Measurements from ENCODE around the gene SLC6A9. TPM values are rescaled to one million over a fixed set of nuclear protein-coding genes. Genes with fewer than 3 reads are reported as not detected.

Gene SLC6A9
- polyA plus RNA-seq, 4 donors: 5.6 to 8.9 (median 7.7) TPM

DNA sequence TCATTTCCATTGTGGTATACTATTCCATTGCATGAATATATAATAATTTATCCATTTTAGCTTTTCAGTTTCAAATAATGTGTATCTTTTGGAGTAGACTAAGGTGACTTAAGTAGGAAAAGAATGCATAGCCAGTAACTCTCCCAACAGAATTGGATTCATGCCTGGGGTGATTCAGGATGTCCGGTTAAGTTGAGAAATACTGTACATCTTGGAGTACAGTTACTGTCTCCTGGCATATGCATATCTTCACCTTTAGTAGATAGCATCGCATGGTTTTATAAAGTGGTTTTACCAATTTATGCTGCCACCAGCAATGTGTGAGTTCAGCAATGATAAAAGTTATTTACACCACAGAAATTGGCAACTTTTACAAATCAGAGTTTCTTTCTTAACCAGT lies 18.6 kb upstream of the SLC6A9 start:
- no peak for DNase-seq (ENCODE audit: low read depth in 4 of 4, low spot score in 3 of 4)

DNA sequence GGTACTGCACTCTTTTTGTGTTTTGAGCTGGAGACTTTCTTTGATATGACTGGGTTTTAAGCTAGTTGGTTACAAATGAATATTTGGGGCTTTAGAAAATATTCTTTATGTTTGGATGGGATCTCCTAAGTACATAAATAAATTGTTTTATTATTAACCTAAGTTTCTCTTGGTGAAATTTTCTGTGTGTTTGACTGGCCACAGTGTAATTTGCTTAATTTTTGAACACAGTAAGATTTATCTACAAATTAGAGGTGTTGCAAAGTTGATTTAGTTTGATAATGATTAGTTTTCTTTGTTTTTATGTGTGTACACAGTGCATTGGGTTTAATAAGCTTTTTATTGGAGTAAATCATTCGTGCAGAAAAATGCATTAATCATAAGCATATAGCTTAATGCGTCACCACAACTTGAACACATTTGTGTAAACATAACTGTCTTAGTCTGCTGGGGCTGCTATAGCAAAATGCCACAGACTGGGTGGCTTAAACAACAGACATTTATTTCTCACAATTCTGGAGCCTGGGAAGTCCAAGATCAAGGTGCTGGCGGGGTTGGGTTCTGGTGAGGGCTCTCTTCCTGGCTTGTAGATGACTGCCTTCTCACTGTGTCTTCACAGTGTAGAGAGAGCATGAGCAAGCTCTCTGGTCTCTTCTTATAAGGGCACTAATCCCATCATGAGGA lies 17.4 kb upstream of the SLC6A9 start:
- DNase-seq (ENCODE audit: low read depth in 4 of 4, low spot score in 3 of 4): no peak

DNA sequence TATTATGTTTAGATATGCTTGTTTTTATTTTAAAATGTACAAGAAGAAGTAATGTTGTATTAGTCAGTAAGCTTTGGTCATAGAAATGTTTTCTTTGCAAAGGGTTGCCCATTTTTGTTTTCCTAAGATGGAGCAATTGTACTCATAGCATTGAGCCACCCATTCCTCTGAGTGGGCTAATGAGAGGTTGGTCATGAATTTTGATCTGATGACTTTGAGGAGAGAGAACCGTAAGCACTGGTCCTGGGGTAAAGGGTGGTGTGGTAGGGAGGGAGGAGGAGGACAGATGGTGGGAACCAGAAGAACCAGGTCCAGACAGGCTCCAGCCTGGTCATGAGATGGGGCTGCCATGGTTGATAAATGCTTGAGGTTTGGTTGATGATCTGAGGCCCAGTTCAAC lies 15.9 kb upstream of the SLC6A9 start:
- no peak for DNase-seq (ENCODE audit: low read depth in 4 of 4, low spot score in 3 of 4)

DNA sequence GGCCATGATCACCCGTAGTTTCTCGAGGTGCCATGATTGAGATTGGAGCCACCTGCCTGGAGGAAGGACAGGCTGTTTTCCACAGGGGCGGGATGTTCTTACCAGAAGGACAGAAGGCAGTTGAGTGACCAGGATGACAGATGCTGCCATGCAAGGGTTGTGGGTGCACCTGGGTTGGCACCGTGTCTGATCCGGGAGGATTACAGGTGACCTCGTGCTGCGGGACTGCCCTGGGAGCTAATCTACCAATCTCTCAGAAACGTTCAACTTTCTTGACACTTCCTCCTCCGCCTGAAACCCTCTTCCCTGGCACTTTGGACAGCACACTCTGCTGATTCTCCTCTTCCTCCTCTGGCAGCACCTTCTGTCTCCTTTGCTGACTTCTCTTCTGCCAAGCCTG lies 13.8 kb upstream of the SLC6A9 start:
- DNase-seq (ENCODE audit: low read depth in 4 of 4, low spot score in 3 of 4): no peak

DNA sequence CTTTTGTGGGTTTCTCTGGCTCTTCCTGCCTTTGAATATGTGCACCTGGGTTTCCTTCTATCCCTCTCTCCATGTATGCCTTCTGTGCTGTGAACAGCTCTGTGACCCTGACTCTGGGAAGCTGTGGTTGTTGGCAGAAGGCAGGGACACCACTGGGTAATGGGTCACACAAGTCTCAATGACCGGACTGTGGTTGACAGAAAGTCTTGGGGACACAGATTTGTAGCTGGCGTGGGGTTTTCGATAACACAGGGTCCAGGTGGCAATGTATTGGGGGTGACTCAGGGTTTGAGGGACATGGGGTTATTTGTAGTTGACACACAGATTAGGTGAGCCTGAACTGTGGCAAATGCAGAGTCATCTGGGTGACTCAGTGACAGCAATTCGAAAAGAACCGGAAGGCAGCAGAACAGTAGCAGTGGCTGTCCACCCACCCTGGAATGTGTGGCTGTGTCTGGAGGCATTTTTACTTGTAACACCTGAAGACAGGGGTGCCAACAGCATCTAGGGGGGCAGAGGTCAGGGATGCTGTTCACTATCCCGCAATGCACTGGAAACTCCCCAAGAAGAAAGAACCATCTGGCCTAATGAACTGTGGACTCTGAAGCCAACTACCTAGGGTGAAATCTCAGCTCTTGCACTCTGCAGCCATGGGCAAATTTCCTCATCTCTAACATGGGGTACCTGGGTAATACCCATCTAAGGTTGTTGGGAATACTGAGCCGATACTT lies 13.0 kb upstream of the SLC6A9 start:
- no peak for DNase-seq (ENCODE audit: low read depth in 4 of 4, low spot score in 3 of 4)

DNA sequence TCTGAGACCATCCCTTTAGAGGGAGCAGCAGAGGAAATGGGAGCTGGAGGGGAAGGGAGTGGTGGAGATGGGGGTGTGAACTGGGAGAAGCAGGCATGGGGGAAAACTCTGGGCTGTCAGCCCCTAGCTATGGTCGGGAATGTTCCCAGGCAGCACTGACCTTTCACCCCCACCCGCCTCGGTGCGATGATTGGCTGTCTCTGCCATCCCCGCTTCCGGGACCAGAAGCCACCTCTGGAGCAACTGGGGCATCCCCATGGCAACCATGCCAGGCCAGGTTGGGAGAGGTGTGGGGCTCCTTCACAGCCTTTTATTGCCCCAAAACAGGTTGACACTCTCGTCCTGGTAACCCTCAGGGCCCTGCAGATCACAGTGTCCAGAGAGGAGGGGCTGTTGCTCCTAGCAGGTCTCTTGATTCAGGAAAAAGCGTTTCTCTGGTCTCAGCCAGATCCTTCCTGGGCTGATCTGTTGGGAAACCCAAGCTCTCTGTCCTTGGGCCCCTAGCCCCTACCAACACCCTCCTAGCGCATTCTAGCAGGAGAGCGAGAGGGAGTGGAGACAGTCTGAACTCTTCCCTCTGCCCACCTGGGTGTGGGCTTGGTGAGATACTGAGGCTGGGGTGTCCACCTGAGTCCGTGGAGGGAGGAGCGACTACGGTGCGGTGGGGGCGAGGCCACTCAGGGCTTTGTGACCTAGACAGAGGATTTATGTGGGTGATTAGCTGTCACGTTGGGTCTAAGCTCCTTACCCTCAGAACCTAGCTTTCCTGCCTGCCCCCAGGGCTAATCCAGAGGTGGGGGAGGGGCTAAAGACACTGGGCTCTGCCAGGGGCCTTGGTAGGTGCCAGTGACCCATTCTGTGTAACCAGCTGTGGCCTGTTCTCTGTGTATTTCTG lies 12.2 kb upstream of the SLC6A9 start:
- no peak for DNase-seq (ENCODE audit: low read depth in 4 of 4, low spot score in 3 of 4)

DNA sequence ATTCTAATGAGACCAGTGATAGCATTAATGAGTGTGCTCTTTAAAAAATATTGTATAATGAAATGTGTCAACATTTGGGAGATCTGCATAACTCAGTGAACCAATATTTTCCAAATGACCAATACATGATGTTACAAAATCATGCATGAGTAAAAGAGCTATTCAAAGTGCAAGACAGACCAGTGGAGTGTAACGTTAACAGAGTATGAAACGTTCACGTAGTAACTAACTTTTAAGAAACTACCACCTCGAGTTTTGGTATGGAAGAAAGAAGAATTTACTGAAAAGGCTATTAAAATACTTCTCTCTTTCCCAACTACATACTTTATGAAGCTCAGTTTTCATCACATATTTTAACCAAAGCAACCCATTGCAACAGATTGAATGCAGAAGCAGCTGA lies 9.6 kb upstream of the SLC6A9 start:
- no peak for DNase-seq (ENCODE audit: low read depth in 4 of 4, low spot score in 3 of 4)

DNA sequence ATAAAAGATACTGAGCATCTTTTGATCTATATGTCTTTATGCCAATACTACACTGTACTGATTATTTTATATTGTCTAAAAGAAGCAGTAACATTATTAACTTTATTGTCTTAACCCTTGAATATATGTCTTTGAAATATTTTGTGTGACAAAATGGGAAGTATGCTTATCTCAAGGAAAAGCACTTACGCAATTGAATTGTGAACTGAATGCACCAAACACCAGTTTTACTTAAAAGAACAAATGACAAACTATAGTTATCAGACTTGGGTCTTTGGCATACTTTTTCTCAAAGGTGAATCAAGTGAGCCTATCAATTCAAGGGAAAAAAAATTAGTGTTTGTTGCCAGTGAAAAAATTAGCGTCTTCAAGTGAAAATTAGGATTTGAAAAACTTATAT lies 9.2 kb upstream of the SLC6A9 start:
- DNase-seq (ENCODE audit: low read depth in 4 of 4, low spot score in 3 of 4): no peak

DNA sequence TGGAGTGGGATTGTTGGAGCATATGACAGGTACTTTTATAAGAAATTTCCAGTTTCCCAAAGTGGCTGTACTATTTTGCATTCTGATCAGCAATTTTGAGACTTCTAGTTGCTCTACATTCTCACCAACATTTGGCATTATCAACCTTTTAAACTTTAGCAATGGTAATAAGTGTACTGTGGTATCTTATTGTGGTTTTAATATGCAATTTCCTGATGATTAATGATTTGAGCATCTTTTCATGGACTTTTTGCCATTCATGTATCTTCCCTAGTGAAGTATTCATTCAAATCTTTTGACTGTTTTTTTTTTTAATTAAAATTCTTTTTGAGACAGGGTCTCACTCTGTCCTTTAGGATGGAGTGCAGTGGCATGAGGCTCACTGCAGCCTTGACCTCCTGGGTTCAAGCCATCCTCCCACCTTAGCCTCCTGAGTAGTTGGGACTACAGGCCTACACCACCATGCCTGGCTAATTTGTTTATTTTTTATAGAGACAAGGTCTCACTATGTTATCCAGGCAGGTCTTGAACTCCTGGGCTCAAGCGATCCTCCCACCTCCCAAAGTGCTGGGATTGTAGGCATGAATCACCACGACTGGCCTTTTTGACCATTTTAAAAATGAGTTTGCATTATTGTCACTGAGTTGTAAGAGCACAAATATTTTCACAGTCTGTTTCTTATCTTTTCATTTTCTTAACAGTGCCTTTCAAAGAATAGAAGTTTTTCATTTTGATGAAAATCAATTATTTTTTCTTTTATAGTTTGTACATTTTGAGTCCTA lies 7.8 kb upstream of the SLC6A9 start:
- DNase-seq (ENCODE audit: low read depth in 4 of 4, low spot score in 3 of 4): no peak

DNA sequence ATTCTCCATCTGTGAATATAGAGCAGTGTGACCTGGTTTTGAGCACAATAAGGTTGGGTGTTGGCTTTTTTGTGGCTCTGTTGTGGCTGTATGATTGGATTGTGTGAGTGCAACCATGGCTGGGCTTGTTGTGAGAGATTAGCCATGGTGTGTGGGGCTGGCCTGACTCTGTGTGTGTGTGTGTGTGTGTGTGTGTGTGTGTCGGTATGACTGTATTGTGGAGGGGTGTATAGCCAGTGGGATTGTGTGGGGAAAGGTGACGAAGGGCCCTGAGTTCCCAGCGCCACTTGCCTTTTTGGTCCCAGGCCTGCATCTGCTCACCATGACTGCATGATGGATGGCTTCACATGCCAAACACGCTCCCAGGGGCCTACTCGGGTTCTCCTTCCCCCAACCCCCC lies 5.9 kb upstream of the SLC6A9 start:
- no peak for DNase-seq (ENCODE audit: low read depth in 4 of 4, low spot score in 3 of 4)

DNA sequence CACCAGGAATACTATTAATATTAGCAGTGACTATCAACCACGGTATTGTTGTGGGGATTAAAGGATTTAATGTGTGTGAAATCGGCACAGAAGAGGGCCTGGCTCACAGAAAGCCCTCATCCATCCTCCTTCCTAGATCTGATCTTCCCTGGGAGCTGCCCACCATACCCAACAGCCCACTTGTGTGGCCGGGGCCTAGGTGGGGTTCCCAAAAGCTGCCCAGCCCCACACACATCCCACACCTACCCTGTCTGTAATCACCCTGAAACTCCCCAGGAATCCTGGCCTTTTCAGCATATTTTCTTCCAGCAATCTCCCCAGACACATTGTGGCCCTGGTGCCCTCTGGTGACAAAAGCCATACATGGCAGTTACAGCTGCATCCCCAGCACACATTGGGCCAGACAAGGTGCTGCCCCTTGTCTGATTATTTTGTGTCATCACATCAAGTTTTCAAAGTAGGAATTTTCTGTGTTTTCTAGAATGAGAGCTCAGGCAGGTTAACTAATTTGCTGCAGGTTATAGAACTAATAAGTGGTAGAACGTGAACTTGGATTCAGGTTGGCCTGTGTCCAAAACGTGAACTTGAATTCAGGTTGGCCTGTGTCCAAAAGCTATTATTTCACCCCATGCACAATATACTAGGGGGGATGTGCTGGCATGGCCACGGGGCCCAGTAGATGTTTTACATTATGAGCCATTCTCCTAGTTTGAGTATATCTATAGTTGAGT lies 5.3 kb upstream of the SLC6A9 start:
- DNase-seq (ENCODE audit: low read depth in 4 of 4, low spot score in 3 of 4): peak in 3 of 4 donors; percentile 24 to 32 (median 32)

DNA sequence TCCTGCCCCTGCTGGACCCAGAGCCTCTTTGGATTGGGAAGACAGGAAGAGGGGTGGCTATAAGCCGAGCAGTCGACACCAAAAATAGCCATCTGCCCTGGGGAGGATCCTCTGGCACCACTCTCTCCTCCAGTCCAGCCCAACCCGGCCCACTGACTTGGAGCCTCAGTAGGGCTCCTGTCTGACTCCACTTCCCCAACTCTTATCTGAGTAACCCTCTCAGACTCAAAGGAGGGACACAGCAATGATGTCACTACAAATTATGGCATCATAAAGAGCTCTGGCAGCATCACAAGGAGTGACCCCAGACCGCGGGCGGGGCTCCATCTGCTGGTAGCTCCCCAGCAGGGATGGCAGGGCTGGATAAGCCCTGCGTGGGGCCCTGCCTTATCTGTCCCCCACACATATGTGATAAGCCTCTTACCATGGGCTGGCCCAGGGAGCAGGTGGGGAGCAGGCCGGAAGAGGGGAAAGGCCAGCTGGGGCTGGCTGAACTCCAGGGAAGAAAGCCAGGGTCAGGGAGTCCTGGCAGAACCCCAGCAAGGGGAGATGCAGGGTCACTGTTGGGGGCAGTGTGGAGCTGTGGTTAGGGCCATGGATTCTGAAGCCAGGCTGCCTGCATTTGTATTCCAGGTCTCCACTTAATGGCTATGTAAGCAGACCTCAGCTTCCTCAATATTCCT lies 4.6 kb upstream of the SLC6A9 start:
- DNase-seq (ENCODE audit: low read depth in 4 of 4, low spot score in 3 of 4): no peak

DNA sequence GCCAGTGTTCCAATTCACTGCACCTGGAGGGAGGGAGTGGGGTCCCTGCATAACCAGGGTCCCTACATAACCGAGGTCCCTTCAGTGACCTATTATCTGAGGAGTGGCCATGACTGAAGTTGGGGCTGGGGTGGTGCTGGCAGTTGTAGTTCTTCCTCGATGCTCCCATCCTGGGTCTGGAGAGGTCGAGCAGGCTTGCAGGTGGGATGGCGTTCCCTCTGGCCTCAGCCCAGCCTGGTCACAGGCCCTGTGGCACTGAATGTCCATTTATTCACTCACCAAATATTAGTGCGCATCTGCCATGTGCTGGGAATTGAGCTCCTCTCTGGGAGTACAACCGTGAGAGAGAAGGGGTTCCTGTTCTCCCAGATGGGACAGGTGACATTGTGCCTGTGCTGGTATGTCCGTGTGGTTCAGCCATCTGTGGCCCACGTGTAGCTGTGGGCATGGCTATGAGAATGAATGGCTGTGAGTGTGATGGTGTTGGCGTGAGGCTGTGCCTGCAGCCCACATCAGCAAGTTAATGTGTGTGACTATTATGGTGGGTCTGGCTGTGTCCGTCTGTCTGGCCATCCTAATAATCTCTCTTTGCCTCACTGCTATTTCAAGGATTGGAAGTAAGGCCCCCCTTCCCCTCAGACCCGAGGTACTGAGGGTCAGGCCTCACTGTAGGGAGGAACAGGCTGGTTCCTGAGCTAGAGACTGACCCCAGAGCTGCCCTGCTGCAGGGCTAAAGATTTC lies 3.9 kb upstream of the SLC6A9 start:
- DNase-seq (ENCODE audit: low read depth in 4 of 4, low spot score in 3 of 4): no peak

DNA sequence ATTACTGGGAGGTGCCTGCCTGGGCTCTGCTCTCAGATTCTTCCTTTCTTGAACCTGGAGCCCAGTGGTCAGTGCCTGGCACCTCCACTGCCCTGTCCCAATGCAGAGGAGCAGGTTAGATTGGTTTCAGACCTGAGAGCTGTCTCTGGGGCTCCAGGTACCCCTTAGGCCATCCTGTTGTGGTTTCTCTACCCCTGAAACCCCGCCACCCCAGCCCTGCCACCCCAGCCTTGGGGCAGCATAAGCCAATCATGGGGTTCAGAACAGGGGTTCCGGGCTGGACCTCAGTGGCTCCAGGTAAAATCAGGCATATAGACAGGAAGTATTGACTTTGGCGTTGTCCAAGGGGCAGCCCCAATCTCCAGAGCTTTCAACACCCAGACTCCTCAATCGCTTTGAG lies 3.2 kb upstream of the SLC6A9 start:
- no peak for DNase-seq (ENCODE audit: low read depth in 4 of 4, low spot score in 3 of 4)

DNA sequence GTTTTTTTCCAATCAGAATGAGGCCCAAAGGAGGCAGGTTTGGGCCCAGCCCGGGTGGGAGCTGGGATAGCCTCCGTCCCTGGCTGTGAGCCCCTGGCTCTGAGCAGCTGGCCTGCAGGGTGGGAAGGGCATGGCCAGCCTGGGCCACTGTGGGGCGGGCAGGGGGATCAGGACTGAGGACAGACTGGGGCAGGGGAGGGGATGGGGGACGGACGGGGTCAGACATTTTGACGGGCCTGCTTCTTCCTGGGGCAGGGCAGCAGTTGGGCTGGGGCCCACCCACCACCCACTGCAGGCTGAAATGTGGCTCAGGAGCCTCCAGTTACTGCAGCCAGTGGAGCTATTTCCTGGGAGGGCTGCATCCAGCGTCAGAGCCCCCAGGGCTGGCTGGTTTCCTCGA lies 2.5 kb upstream of the SLC6A9 start:
- DNase-seq (ENCODE audit: low read depth in 4 of 4, low spot score in 3 of 4): no peak

DNA sequence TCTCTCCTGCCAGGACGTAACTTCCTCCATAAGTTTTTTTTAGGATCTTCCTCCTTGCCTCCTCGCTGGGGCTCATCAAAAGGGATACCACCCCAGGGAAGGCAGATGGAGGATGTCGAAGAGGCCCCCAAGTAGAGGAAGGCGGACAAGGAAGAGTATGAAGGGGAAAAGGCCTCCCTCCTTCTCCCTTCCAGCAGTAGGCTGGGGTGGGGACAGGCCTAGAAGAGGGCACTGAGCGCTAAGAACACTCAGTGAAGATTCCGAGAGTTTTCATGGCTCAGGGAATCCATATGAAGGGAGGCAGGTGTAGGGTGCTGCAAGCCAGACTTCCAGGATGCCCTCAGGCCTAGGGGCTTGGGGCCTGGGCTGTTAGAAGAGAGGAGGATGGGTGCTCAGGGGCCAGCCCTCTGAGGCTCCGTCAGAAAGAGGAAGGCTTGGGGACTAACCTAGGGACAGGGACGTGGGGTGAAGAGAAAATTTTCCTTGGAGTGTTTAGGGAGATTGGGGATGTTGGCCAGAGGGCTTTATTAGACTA lies 1.8 kb upstream of the SLC6A9 start:
- DNase-seq (ENCODE audit: low read depth in 4 of 4, low spot score in 3 of 4): no peak

DNA sequence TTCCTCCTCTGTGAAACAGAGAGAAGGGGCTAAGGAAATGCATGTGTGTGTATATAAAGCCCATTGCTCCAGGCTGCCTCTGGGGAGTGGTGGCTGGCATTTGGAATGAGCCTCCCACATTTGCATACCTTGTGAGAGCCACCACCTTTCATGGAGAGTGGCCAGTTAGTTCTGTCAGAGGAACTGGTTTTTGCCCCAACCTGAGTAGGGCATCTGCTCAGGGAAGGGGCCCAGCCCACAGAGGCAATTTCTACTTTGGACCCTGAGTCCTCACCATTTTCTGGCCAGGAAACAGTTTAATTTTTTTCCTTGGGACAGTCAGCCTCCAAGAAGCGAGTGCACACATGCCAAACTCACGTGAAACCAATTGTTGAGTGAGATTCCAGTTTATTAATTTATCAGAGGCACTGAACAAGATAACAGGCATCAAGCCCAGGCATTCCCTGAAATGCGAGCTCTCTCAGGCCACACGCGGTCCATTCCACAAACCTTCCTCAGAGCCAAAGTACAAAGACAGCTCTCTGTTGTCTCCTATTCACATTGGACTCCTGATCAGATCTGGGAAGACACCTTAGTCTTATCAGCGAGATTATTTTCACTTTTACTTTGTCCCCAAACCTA lies 1.0 kb upstream of the SLC6A9 start:
- DNase-seq (ENCODE audit: low read depth in 4 of 4, low spot score in 3 of 4): no peak

DNA sequence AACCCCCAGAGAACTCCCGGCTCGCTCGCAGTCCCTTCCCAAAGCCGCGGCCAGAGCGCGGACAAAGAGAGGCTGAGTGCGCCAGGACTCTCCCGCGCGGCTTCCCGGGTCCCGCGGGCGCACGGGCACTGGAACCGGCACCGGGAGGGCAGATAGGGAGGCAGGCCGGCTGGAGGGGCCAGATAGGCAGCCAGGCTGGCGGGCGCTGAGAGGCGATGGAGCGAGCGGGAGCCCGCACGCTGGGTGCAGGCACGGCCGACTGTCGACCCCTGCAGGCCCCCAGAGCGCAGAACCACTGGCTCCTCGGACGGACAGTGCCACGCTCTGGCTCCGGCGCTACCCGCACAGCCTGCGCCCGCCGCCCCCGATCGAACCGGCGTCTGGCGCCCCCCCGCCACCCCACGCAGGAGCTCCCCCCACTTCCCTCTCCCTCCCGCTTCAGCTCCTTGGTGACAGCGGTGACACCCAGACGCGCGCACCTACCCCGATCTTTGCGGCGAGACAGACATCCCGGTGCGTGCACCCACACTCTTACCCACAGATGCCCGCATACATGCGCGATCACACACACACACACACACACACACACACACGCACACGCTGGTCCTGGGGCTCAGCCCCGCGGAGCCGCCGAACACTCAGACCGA lies 534 bp downstream of the SLC6A9 start:
- DNase-seq (ENCODE audit: low read depth in 4 of 4, low spot score in 3 of 4): peak in 2 of 4 donors; percentile 22 to 24
